WTC11 (cell line): ENCODE results near the gene CFAP53.

ENCODE experiments used
- TF ChIP-seq, protein P1 (sequence below): sonication (generic); formaldehyde crosslinking; IDR thresholded peaks from 2 replicates; pipeline ENCODE4 v1.8.1; 2023; ENCODE audit warnings: mild to moderate bottlenecking, missing genetic modification reagents, borderline replicate concordance
- TF ChIP-seq, protein P2 (sequence below): fragments of 200-600 bp; IDR thresholded peaks from 2 replicates; pipeline ENCODE4 v1.8.0; 2022; ENCODE audit warnings: antibody characterized with exemption

DNA sequence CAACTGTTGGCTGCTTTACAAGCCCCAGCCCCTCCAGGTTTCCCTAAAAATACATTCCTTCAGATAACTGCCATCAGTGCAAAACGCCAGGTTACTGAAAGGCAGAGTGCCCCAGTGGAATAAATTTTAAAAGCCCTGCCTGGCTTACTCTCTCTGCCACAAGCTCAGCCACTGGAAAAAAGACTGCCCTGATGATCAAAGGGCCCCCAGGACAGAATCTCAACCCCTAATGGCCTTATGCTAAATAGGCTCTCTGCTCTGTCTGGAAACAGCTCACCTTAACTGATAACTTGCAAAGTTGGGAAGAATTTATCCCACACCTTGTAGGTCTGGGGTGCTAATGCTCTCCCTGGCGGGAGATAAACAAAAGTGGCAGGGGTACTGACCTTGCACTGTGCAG is 33.9 kb downstream of the CFAP53 start:
- TF ChIP-seq, protein P1, sequence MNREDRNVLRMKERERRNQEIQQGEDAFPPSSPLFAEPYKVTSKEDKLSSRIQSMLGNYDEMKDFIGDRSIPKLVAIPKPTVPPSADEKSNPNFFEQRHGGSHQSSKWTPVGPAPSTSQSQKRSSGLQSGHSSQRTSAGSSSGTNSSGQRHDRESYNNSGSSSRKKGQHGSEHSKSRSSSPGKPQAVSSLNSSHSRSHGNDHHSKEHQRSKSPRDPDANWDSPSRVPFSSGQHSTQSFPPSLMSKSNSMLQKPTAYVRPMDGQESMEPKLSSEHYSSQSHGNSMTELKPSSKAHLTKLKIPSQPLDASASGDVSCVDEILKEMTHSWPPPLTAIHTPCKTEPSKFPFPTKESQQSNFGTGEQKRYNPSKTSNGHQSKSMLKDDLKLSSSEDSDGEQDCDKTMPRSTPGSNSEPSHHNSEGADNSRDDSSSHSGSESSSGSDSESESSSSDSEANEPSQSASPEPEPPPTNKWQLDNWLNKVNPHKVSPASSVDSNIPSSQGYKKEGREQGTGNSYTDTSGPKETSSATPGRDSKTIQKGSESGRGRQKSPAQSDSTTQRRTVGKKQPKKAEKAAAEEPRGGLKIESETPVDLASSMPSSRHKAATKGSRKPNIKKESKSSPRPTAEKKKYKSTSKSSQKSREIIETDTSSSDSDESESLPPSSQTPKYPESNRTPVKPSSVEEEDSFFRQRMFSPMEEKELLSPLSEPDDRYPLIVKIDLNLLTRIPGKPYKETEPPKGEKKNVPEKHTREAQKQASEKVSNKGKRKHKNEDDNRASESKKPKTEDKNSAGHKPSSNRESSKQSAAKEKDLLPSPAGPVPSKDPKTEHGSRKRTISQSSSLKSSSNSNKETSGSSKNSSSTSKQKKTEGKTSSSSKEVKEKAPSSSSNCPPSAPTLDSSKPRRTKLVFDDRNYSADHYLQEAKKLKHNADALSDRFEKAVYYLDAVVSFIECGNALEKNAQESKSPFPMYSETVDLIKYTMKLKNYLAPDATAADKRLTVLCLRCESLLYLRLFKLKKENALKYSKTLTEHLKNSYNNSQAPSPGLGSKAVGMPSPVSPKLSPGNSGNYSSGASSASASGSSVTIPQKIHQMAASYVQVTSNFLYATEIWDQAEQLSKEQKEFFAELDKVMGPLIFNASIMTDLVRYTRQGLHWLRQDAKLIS: no peak
- TF ChIP-seq, protein P2, sequence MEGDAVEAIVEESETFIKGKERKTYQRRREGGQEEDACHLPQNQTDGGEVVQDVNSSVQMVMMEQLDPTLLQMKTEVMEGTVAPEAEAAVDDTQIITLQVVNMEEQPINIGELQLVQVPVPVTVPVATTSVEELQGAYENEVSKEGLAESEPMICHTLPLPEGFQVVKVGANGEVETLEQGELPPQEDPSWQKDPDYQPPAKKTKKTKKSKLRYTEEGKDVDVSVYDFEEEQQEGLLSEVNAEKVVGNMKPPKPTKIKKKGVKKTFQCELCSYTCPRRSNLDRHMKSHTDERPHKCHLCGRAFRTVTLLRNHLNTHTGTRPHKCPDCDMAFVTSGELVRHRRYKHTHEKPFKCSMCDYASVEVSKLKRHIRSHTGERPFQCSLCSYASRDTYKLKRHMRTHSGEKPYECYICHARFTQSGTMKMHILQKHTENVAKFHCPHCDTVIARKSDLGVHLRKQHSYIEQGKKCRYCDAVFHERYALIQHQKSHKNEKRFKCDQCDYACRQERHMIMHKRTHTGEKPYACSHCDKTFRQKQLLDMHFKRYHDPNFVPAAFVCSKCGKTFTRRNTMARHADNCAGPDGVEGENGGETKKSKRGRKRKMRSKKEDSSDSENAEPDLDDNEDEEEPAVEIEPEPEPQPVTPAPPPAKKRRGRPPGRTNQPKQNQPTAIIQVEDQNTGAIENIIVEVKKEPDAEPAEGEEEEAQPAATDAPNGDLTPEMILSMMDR: no peak
